Cerebellar cortex (tissue), 1 donor: ENCODE measurements around the gene SYT7.
A peak's percentile ranks its signal among the peaks of the same experiment; 100 is the strongest.

ENCODE experiments used
- DNase-seq: peaks from one replicate; pipeline ENCODE4 v3.0.0-alpha.2; 2015; ENCODE audit warnings: low spot score

Gene SYT7

DNA sequence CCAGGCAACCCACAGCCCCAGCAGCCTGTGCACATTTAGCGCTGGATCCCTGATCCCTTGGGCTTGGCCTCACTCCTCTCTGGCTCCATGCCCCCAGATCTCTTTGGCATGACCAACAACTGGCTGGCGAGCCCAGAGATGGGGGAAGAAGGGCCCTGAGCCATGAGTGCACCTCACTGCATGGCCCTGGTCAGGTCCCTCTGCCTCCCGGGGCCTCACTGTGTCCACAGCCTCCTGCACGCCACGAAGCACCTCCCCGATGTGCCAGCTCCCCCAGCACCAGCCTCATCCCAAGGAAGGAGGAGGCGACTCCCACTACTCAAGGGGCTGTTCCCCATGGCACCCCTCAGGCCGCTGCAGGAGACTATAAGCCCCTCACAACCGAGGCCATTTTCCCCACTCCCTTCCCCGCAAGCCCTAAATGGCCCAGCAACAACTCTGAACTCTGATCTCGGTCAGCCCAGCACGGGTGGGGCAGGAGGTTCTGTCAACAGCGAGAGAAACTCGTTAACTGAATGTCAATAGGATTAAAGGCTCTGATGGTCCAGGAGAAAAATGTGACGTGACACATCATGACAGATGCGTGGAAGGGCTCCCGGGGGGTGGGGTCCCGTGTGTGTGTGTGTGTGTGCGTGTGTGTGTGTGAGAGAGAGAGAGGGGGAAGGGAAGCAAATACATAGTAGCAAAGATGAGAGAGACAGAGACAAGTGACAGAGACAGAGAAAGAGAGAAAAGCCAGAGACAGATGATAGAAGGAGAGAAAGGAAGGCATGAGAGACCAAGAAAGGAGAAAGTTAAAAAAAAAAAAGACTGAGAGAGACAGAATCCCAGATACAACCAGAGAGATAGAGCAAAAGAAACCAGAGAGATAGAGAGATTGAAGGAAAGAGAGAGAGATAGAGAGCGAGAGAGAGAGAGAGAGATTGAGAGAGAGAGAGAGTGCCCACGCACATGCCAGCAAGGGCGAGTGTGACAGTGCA lies 28.4 kb upstream of the SYT7 start:
- no peak for DNase-seq

DNA sequence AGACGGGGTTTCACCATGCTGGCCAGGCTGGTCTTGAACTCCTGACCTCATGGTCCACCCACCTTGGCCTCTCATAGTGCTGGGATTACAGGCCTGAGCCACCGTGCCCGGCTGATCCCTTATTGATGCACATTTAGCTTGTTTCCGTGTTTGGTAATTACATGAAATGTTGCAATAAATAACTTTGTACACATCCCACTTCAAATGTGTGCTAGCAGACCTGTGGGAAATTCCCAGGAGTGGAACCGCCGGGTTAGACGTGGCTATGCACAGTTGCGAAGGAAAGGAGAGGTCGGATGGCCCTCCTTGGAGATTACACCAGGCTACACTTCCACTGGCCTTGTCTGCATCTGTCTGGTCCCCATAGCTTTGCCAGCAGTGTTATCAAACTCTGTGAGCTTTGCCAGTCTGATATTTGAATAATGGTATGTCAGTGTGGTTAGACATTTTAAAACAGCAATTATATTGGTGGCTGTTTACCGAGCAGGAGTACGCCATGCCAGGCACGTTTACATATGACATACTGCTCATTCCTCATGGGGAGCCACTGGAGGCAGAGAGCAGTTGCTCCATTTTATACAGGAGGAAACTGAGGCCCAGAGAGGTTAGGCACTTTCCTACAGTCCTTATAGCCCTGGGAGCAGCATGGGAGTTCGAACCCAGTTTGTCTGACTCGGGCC lies 27.2 kb upstream of the SYT7 start:
- DNase-seq: no peak

DNA sequence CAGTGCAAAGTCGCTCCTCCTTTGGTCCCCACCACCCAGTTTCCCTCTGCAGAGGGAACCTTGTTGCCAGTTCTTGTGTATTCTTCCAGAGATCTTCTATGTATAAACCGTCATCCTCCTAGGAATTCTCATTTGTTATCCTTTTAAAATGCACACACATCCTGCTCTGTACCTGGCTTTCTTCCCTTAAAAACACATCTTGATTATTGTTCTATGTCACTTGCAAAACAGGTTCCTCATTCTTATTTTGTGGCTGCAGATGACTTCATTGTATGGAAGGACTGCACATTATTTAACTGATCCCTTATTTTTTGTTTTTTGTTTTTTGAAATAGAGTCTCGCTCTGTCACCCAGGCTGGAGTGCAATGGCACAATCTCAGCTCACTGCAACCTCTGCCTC lies 26.6 kb upstream of the SYT7 start:
- DNase-seq: no peak

DNA sequence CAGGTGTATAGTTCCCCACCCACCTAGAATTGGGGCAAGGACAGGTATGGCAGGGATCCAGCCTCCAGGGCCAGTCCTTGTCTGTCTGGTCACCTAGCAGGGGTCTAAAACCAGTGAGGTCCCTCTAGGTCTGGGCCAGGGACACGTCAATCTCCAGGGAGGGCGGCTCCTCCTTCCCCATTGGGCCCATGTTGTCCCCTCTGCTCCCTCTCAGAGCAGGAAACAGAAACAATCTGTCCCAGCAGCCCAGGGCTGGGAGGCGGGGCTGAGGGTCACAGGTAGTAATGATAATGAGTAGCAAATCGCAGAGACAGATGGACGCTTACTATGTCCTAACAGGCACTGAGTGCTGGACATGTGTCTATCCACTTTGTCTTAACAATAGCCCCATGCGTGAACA lies 22.8 kb upstream of the SYT7 start:
- DNase-seq: no peak

DNA sequence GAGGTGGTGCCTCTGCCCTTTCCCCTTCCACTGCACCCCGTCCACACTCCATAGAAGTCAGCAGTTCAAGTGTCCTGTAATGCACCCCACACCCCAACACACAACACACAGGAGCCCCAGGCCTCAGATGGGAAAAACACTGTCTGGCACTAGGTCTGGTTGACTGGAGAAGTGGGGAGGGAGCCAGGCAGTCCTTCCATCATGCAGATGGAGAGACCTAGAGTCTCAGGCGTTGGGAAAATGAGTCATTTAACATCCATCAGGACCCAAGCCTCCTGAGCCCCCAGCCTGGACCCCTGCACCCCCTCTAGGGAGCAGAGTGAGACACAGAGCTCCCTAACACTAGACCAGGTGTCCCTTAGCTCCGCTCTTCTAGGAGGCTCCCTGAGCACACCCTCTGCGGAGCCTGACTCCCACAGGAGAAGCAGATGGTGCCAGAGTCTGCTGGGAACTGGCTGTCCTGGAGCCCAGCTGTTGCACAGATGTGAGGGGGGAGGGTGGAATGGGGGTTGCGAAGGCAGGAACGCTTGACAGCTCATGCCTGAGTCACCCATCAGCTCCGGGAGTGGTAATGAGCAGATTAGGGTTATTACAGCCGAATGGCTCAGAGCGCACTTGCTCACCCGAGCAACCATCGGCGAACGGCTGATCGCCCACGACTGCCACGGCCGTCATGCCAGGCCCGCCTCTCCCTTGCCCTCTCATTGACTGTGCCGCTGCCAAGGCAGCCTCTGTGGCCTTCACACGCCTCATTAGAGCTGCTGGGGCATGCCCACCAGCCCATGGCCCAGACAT lies 22.1 kb upstream of the SYT7 start:
- no peak for DNase-seq

DNA sequence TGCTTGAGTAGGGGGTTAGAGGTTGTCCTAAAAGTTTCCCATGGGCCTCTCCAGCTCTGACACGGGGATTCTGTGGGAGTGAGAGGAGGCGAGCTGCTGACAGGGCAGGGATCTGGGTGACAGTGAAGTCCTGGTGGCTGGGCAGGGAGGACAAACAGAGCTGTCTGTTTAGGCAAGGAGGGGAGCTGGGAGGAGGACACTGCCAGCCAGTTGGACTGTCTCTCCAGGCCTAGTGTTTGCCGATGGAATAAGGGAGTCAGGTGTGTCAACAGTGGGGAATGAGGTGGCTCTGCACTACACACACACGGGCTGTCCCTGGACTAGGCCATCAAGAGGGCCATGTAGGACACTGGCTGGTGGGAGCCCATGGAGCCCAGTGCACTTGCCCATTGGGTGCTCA lies 20.6 kb upstream of the SYT7 start:
- no peak for DNase-seq

DNA sequence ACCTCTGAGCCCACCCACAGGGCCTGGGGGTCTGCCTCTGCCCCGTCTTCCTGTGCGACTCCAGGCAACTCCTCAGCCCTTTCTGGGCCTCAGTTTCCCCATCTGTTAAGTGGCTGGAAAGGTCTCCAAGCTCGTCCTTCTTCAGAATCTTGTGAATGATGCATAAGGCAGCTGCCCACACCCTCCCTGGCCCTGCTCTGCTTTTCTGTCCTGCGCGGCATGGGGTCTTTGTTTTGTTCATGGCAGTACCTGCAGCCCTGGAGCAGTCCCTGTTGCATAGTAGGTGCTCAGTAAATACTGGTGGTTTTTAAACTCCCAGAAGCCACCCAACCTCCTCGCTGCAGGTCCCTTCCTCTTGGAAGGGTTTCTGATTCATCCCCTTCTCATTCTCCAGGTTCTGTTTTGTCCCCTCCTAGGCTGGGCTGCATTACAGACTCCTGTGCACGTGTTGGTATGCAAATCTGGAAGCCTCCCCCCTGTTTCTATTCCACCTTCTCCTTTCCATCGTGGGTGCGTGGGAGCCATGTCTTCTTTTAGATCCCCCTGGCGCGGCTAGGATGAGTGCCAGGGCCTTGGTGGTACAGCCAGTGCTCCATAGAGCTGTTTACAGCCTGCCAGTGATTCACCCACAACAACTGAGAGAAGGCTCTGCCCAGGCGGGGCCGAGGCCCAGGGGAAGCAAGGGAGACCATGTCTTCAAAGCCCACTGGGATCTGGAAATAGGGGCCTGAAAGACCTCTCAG lies 19.3 kb upstream of the SYT7 start:
- DNase-seq: no peak

DNA sequence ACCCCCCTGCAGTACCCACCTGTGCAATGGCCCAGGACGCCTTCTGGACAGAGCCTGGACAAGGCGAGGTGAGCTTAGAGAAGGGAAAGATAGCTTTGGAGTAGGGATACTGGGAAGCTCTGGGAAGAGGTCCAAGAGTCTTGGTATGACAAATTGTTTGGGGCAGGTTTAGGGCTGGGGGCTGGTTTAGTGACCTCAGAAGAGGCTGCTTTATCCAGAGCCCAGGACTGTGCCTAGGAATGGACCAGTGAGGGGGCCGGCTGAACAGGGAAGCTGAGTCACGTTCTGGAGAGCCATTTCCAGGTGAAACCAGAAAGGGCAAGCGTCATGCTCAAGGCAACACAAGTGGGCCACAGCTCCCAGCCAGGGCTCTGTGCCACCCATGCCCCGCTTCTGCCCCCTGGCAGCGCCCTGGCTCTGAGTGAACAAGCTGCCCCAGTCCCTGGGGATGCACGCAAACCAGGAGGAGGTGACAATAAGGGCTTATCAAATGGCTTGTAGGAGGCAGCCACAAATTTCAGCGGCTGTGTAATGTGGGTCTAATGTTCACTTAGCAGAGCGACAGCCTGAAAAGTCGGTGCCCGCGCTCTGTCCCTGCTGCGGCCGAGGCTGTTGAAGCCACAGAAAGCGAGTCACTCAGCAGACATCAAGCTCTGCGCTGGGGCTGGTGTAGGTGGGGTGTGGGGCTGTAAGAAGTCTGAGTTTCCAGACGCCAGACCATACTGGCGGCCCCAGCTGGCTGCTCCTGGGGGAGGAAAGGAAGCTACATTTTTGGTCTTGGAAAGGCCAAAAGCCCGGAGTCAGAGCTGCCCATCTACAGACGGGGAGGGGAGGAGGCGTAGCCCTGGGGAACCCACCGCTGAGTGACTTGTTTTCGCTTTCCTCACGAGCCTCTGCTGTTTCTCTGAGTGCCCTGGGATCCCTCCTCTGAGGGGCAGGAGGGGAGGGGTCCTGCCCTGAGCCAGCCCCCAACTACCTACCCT lies 18.3 kb upstream of the SYT7 start:
- DNase-seq: no peak

DNA sequence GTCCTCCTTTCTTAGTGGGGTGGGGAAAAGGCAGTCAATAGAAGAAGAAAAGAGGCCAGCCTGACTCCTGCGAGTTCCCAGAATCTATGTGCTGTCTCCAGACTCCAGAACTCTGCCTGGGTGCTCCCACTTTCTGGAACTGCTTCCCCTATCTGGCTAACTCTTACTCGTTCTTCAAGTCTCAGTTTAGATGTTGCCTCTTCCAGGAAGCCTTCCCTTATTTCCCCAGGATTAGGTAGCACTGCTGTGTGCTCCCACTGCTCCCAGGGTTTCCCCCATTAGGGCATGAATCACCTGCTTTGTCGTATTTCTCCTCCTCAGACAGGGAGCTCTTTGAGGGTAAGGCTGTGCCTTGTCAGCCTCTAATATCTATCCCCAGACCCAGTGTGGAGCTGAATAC lies 17.5 kb upstream of the SYT7 start:
- DNase-seq: no peak

DNA sequence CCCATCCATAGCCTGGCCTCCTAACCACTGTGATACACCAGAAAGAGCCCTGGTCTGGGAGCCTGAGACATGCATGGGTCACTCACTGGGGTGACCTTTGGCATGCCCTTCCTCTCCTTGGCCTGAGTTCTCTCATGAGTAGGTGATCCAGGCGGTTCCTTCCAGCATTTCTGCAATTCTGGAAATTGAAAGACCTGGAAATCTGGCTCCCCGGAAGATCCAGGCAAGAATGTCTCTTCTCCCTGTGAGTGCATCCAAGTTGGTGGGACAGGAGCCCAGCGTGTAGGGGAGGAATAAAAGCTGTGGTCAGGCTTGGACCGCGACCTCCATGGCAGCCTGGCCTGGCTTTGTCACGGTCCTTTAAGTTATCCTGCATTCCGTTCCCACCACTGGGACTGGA lies 16.1 kb upstream of the SYT7 start:
- no peak for DNase-seq

DNA sequence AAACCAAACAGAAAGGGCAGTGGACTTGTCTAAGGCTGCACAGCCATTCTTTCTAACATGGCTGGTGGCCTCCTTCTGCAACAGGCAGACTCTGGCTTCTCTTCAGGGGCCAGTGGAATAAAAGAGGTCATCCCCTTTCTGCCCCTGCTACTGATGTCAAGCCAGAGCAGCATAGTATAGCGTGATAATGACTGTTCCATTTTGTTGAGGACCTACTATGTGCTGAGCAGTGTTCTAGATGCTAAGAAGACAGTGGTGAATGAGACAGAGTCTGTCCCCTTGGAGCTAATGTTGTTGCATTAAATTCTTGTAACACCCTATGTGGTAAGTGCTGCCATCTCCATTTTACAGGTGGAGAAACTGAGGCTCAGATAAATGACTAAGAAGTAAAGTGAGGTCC lies 15.7 kb upstream of the SYT7 start:
- no peak for DNase-seq

DNA sequence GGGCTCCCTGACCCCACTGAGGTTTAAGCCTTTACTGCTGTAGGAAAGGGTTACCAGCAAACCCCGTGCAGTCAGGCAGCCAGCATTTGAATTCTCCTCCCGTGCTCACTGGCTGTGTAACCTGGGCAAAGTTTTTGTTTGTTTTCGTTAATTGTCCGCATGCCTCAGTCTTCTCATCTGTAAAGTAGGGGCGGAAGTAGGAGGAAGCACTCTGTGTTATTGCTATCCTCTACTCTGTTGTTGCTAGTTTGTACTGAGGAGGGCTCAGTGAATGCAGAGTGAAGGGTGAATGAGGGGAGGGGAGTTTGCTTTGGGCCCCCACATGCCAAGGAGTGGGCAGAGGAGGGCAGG lies 14.0 kb upstream of the SYT7 start:
- DNase-seq: no peak

DNA sequence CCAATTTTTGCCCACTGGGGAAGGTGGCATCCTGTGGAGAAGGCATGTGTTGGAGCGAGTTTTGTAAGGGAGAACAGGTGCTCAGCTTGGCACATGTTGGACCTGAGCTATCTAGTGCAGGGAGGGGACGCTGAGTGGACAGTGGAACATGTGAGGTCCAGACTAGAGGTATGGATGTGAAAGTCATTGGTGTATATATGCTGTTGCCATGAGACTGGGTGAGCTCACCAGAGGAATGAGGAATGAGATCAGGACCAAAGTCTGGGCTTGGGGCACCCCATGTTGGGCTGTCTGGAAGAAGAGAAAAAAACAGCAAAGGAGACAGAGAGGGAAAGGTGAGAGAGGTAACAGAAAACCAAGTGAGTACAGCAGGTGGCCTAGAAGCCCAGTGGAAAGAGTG lies 12.3 kb upstream of the SYT7 start:
- DNase-seq: no peak

DNA sequence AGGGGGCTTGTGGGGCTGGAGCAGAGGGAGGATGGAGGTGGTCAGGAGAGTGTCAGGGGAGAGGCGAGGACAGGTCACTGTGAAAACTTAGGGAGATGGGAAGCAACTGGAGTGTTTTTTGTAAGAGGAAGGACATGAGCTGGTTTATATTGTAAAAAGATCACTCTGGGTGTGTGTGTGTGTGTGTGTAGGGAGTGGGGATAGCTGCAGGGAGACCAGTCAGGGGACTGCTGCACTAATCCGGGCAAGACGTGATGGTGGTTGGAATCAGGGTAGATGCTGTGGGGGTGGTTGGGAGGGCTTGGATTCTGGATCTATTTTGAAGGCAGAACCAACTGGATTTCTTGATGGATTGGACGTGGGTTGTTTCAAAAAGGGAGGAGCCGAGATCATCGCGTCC lies 11.3 kb upstream of the SYT7 start:
- no peak for DNase-seq

DNA sequence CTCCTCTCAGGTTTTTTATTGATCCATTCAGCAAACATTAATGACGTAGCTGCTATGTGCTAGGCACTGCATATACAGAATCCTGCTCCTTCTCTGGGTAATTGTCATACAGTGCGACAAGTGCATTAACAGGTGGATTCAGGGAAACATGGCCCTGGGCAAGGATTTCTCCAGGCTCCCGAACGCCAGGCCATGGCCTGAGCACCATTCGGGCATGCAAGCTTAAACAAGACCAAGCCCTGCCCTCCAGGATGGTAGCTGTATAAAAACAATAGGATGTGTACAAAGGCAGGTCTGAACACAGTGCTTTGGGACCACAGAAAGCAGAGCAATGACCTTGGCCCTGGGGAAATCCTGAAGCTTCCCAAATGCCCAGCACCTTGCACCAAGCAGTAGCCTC lies 9.1 kb upstream of the SYT7 start:
- DNase-seq: no peak

DNA sequence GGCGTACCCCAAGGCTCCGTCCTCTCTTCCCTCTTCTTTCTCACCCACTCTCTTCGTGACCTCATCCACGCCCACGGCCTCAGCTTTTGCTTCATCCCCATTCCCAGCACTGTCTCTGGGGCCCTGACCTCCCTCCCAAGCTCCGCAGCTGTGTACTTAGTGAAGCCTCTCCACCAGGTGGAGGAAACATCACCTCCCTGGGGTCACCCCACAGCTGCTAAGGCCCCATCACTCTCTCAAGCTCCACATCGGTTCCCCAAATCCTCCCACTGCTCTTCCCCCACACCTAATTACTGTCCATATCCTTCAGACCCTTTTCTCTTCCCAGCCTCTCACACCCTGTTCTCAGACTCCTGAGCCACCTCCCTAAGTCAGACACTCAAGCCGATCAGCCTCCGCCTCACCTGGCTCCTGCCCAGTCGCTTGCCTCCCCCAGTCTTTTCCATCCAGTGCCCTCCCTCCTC lies 7.9 kb upstream of the SYT7 start:
- DNase-seq: no peak

DNA sequence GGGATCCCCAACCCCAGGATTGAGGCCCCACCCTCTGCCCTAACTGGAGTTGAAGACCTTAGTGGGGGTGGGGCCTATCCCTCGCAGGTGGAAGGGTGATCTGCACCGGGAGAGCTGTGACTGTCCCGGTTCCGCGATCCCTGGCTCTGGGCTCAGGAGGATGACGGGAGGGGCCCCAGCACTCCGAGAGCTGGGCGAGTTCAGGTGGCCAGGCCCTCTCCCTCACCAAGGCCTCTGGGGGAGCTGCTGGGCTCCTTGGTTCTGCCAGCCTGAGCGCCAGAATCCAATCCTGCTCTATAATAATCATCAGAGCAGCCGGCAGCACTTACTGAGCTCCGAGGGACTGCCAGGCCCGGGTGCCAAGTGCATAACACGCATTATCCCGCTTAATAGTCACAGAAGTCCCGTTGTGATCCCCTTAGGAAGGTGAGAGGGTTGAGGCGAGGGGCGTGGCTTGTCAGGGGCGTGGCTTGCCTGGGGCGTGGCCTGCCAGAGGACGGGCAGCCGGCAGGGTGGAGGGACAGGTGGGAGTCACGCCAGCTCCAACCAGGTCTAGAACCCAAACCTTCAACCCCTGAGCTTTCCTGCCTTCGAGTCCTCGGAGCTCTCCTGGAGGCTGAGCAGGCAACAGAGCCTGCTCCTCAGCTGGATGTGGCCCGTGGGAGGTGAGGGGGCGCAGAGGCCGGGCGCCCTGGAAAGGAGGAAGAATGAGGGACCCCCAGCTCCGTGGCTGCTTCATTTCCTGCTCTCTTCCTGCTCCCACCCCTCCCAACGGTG lies 7.3 kb upstream of the SYT7 start:
- DNase-seq: peak; percentile 34

DNA sequence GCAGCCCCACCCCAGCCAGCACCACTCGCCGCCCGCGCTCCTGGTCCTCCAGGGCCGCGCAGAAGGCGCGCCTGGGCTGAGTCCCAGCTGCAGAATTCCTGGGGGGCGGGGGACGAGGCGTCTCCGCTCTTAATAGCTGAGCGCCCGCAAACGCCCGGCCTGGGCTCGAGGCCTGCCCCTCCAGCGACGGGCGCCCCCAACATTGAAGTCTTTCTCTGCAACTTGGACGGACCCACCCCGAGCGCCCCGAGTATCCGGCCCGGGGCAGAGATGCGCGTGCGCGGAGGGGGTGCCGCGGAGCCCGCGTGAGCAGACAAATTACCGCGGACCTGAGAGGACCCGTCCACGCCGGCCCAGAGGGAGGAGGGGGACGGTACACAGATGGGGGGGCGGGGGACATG lies 6.7 kb upstream of the SYT7 start:
- no peak for DNase-seq

DNA sequence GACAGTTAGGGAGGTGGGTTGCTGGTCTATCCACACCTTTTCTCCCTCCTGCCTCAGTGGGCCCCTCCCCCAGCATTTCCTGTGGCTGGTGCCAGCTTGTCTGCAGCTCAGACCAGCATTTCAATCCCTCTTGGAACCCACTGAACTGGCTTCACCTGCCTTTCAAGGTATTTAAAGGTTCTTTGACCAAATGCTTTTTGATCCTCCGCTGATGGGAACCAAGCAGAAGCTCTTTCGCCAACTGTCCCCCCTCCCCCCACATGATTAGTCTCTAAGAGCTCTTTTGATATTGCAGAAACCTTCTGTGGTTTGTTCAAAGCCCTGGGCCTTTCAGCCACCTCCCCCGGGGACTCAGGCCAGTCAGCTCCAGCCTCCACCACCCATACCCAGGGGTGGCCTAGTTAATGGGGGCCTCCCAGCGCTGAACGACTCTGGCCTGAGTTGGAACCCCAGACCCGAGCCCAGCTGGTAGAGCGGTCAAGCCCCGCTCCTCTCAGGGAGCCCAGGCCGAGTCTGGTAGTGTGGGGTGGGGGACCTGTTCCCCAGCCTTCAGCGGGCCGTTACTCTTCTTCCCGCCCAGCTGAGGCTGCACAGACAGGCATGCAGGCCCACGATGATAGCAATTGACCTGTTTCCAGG lies 6.0 kb upstream of the SYT7 start:
- DNase-seq: no peak
